HepG2 (cell line): ENCODE data around the gene KIF2C. TPM values are rescaled to one million over a fixed set of nuclear protein-coding genes. Genes with fewer than 3 reads are reported as not detected.

ENCODE experiments used
- AGO2 ChIP-seq: fragments of 200-400 bp; formaldehyde crosslinking; optimal IDR thresholded peaks from 2 replicates; pipeline ENCODE3; 2017; ENCODE audit warnings: mild to moderate bottlenecking, low read depth, low read length, moderate library complexity
- ATF7 ChIP-seq, 2 experiments: fragments of 450-650 bp in 1 of 2; sonication (generic) in 1 of 2; formaldehyde crosslinking in 1 of 2; IDR thresholded peaks; 2 replicates each; pipeline versions ENCODE4 v1.4.0 to v1.6.1; 2016 to 2020; ENCODE audit warnings: antibody characterized with exemption in 1 of 2, mild to moderate bottlenecking in 1 of 2, missing genetic modification reagents in 1 of 2
- CTCF ChIP-seq: sonication (generic); formaldehyde crosslinking; IDR thresholded peaks from 2 replicates; pipeline ENCODE4 v1.5.0; 2020; ENCODE audit warnings: mild to moderate bottlenecking, missing genetic modification reagents, moderate library complexity
- E2F1 ChIP-seq: sonication (generic); formaldehyde crosslinking; IDR thresholded peaks from 2 replicates; pipeline ENCODE4 v1.5.0; 2020; ENCODE audit warnings: missing genetic modification reagents
- HNRNPH1 ChIP-seq: fragments of 200-400 bp; formaldehyde crosslinking; optimal IDR thresholded peaks from 2 replicates; pipeline ENCODE3; 2017; ENCODE audit warnings: mild to moderate bottlenecking, low read depth, low read length
- IKZF1 ChIP-seq: fragments of 450-650 bp; IDR thresholded peaks from 2 replicates; pipeline ENCODE4 v1.7.1; 2016
- MTA1 ChIP-seq: sonication (generic); formaldehyde crosslinking; IDR thresholded peaks from 2 replicates; pipeline ENCODE4 v1.4.0; 2020; ENCODE audit warnings: missing genetic modification reagents, mild to moderate bottlenecking, borderline replicate concordance
- NFKB2 ChIP-seq: sonication (generic); formaldehyde crosslinking; IDR thresholded peaks from 2 replicates; pipeline ENCODE4 v1.4.0; 2020; ENCODE audit warnings: missing genetic modification reagents, borderline replicate concordance
- SMARCE1 ChIP-seq: fragments of 450-650 bp; IDR thresholded peaks from 2 replicates; pipeline ENCODE4 v1.6.1; 2017; ENCODE audit warnings: borderline replicate concordance
- SRSF4 ChIP-seq: fragments of 200-400 bp; formaldehyde crosslinking; IDR thresholded peaks from one replicate; pipeline ENCODE4 v1.6.1; 2018; ENCODE audit warnings: mild to moderate bottlenecking, low read depth, low read length, moderate library complexity; ENCODE audit not compliant: poor library complexity, severe bottlenecking
- TEF ChIP-seq: sonication (generic); formaldehyde crosslinking; IDR thresholded peaks from 2 replicates; pipeline ENCODE4 v1.5.0; 2020; ENCODE audit warnings: missing genetic modification reagents
- TOE1 ChIP-seq: sonication (generic); formaldehyde crosslinking; IDR thresholded peaks from 2 replicates; pipeline ENCODE4 v1.4.0; 2020; ENCODE audit warnings: mild to moderate bottlenecking, missing genetic modification reagents
- XRCC5 ChIP-seq: fragments of 200-400 bp; formaldehyde crosslinking; optimal IDR thresholded peaks from 2 replicates; pipeline ENCODE3; 2017; ENCODE audit warnings: mild to moderate bottlenecking, low read length
- ZGPAT ChIP-seq: IDR thresholded peaks from 2 replicates; pipeline ENCODE4 v1.6.1; 2016; ENCODE audit warnings: mild to moderate bottlenecking
- ZMYM2 ChIP-seq: sonication (generic); formaldehyde crosslinking; IDR thresholded peaks from 2 replicates; pipeline ENCODE4 v1.8.0; 2022; ENCODE audit warnings: mild to moderate bottlenecking, missing genetic modification reagents
- ZMYM4 ChIP-seq: sonication (generic); formaldehyde crosslinking; IDR thresholded peaks from 2 replicates; pipeline ENCODE4 v1.8.1; 2023; ENCODE audit warnings: mild to moderate bottlenecking, missing genetic modification reagents
- ZNF124 ChIP-seq: sonication (generic); formaldehyde crosslinking; IDR thresholded peaks from 2 replicates; pipeline ENCODE4 v1.4.0; 2020; ENCODE audit warnings: missing genetic modification reagents
- ZNF274 ChIP-seq: sonication (generic); formaldehyde crosslinking; IDR thresholded peaks from 2 replicates; pipeline ENCODE4 v1.5.1; 2020; ENCODE audit warnings: mild to moderate bottlenecking, missing genetic modification reagents
- ZNF292 ChIP-seq: sonication (generic); formaldehyde crosslinking; IDR thresholded peaks from 2 replicates; pipeline ENCODE4 v1.8.1; 2022; ENCODE audit warnings: mild to moderate bottlenecking, low read depth, missing genetic modification reagents, borderline replicate concordance
- ZNF331 ChIP-seq: sonication (generic); formaldehyde crosslinking; IDR thresholded peaks from 2 replicates; pipeline ENCODE4 v1.4.0; 2020; ENCODE audit warnings: missing genetic modification reagents
- ZNF383 ChIP-seq: sonication (generic); formaldehyde crosslinking; IDR thresholded peaks from 2 replicates; pipeline ENCODE4 v1.4.0; 2020; ENCODE audit warnings: missing genetic modification reagents, mild to moderate bottlenecking, borderline replicate concordance
- ZNF570 ChIP-seq: sonication (generic); formaldehyde crosslinking; IDR thresholded peaks from 2 replicates; pipeline ENCODE4 v1.4.0; 2020; ENCODE audit warnings: mild to moderate bottlenecking, missing genetic modification reagents, borderline replicate concordance
- ZNF616 ChIP-seq: sonication (generic); formaldehyde crosslinking; IDR thresholded peaks from 2 replicates; pipeline ENCODE4 v1.5.0; 2020; ENCODE audit warnings: low read depth, mild to moderate bottlenecking, missing genetic modification reagents
- ZNF749 ChIP-seq: sonication (generic); formaldehyde crosslinking; IDR thresholded peaks from 2 replicates; pipeline ENCODE4 v1.8.0; 2022; ENCODE audit warnings: mild to moderate bottlenecking, missing genetic modification reagents, moderate library complexity, borderline replicate concordance
- polyA plus RNA-seq, 8 experiments: library from polyadenylated mRNA; depleted of rRNA in 3 of 8; stranded (reverse) in 7 of 8; unstranded in 1 of 8; fragments of >200 nt; fragmentation: Illumina TruSeq in 4 of 8; extraction: Trizol in 4 of 8; gene quantifications; 2 replicates each; pipeline versions ENCODE4 v1.2.1 to v1.2.3, GENCODE V29; 2011 to 2016; ENCODE audit warnings: low read depth in 4 of 8, missing spikeins in 1 of 8, mixed read lengths in 1 of 8; ENCODE audit not compliant: insufficient read depth in 1 of 8
- total RNA-seq, 5 experiments: library from RNA; depleted of rRNA; stranded (reverse); fragments of >200 nt; fragmentation: Illumina TruSeq; extraction: Trizol; gene quantifications; 2 replicates each; pipeline ENCODE4 v1.2.3, GENCODE V29; 2016; ENCODE audit warnings: low read depth in 1 of 5

KIF2C gene
- total and polyA plus RNA-seq, 2 of the 13 experiments (the other 11 are each of a cell fraction or from before 2014, with no cell fraction given): 29.7 to 53.7 TPM

GRCh38 chr1:44799770-44800584, 60.3 kb downstream of the KIF2C start, which contains the start of gene PLK3 (continued):
- TF ChIP-seq XRCC5 (peak; percentile 78), ZNF331 (peak; percentile 72), ZGPAT (CRISPR knock-in tag) (peak; percentile 95), HNRNPH1 (no peak), NFKB2 (CRISPR knock-in tag) (peak; percentile 56; the same call in 1 of the 2 replicates), IKZF1 (no peak), ZNF292 (peak; percentile 82), ZNF383 (CRISPR knock-in tag) (peak; percentile 78; the same call in 1 of the 2 replicates), MTA1 (CRISPR knock-in tag) (peak; percentile 57; the same call in 1 of the 2 replicates), ZNF570 (CRISPR knock-in tag) (0 out of 2 replicates have a peak, but pooled peaks have one; percentile 42), SMARCE1 (no peak), ZNF616 (CRISPR knock-in tag) (0 out of 2 replicates have a peak, but pooled peaks have one; percentile 60), TEF (no peak), ATF7 (IDR thresholded peaks at IDR 0.05) (no peak), ATF7 (CRISPR knock-in tag; IDR thresholded peaks at IDR 0.05) (peak; percentile 83; the same call in 1 of the 2 replicates), CTCF (peak; percentile 98), ZMYM4 (peak; percentile 78), ZMYM2 (CRISPR knock-in tag) (no peak), E2F1 (CRISPR knock-in tag) (no peak; the same call in 1 of the 2 replicates), ZNF749 (0 out of 2 replicates have a peak, but pooled peaks have one; percentile 23), TOE1 (CRISPR knock-in tag) (peak; percentile 48; the same call in 1 of the 2 replicates), SRSF4 (peak; percentile 21), ZNF274 (CRISPR knock-in tag) (peak; percentile 74), AGO2 (peak; percentile 91), ZNF124 (CRISPR knock-in tag) (no peak)
